Measurements from ENCODE around the gene HPD.

- TF ChIP-seq, protein P1, sequence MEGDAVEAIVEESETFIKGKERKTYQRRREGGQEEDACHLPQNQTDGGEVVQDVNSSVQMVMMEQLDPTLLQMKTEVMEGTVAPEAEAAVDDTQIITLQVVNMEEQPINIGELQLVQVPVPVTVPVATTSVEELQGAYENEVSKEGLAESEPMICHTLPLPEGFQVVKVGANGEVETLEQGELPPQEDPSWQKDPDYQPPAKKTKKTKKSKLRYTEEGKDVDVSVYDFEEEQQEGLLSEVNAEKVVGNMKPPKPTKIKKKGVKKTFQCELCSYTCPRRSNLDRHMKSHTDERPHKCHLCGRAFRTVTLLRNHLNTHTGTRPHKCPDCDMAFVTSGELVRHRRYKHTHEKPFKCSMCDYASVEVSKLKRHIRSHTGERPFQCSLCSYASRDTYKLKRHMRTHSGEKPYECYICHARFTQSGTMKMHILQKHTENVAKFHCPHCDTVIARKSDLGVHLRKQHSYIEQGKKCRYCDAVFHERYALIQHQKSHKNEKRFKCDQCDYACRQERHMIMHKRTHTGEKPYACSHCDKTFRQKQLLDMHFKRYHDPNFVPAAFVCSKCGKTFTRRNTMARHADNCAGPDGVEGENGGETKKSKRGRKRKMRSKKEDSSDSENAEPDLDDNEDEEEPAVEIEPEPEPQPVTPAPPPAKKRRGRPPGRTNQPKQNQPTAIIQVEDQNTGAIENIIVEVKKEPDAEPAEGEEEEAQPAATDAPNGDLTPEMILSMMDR (IDR thresholded peaks at IDR 0.05) = no peak
- TF ChIP-seq EP300 (IDR thresholded peaks at IDR 0.05) = no peak
- TF ChIP-seq POLR2A (IDR thresholded peaks at IDR 0.05) = no peak
These were observed 18.5 kb downstream of the HPD start for GRCh38 chr12:121839993-121840761.
